Forelimb muscle (tissue), 1 donor: ENCODE data around the gene ADD2. TPM values are rescaled to one million over a fixed set of nuclear protein-coding genes. Genes with fewer than 3 reads are reported as not detected.

Experiments
- DNase-seq: peaks from one replicate; pipeline ENCODE4 v3.0.0-alpha.2; 2013; ENCODE audit warnings: low read depth
- polyA plus RNA-seq: library from polyadenylated mRNA; unstranded; fragments of 120-200 nt; gene quantifications from one replicate; pipeline ENCODE4 v1.2.1, GENCODE V29; 2013; ENCODE audit not compliant: insufficient read length

The ADD2 gene
- polyA plus RNA-seq, 1 donor: 1.8 TPM

DNA sequence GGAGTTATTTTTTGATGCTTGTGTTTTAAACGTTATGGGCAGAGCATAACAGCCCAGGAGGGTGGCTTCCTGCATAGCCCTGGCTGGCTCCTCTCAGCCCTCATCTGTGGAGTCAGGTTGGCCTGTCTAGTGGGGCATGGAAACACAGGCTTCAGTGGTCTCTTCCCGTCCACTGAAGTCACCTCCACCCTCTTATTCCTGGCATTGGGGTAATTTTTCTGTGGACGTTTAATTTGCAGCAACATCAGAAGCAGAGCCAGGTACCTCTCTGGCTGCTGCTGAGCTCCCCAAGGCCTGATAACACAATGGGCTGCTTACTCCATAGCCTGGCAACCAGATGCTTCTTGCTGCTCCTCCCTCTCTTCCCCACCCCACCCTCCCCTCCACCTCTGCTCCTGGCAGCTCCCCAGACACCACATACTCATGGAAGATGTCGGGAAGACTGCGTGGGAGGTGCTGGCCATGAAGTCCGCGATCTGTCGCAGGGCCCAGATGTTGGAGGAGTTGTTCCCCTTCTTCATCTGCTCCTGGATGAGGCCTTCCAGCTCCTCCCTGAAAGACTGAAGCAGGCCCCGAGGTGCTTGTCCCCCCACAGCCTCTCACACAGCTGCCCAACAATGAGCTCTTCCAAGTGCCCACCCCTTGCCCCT is 64.0 kb downstream of the ADD2 start:
- no peak for DNase-seq

DNA sequence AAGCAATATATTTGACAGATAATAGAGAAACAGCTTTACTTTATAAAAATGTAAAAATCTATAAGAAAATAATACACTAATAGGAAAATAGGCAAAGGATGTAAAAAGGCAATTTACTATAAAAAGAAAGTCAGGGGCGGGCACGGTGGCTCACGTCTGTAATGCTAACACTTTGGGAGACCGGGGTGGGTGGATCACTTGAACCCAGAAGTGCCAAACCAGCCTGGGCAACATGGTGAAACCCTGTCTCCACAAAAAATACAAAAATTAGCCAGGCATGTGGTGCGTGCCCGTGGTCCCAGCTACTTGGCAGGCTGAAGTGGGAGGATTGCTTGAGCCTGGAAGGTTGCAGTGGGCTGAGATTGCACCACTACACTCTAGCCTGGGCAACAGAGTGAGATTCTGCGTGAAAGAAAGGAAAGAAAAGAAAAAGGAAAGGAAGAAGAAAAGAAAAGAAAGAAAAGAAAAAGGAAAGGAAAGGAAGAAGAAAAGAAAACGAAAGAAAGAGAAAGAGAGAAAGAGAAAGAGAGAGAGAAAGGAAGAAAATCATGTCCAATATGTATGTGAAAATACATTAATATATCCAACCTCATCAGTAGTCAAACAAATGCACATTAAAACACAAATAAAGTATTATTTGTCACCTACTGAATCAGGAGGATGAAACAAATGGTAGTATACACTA is 65.1 kb downstream of the ADD2 start:
- no peak for DNase-seq

DNA sequence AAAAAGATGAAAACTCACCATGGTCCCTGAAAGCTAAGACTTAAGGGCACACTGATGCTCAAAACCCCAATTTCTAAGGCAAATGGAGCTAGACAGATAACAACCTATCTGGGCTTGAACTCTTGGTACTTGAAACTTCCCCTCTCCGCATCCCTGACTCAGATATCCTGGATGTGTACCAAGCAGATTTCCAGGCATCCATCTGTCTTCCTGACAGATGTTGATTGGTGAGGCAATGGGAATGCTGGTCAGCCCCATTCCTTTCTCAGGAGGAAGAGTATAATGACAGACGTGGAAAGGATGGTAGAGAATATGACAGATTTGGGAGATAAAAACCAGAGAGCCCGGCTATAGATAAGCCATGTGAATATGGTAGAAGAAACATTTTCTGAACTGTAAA is 69.2 kb downstream of the ADD2 start:
- no peak for DNase-seq

- DNase-seq: no peak
Observed at GRCh38 chr2:70697603-70698383, 70.2 kb downstream of the ADD2 start.

DNA sequence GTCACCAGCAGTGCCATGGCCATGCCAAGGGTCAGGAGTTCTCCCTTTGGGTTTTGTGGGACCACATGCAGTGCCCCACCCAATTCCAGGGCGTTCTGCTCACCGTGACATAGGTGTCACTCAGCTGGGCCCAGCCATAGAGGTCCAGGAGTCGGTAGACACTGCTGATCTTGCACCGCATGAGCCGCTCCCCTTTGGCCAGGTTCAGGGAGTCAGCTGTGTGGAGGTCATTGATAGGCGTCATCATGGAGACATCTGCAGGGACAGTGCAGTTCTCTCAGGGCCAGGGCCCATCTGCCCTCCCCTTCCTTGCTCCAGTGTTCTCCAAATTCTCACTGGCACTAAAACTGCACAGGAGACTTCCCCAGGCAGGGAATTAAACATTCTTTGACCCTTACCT is 71.9 kb downstream of the ADD2 start:
- DNase-seq: no peak

GRCh38 chr2:70692256-70692655 is 75.7 kb downstream of the ADD2 start:
- DNase-seq: no peak

DNA sequence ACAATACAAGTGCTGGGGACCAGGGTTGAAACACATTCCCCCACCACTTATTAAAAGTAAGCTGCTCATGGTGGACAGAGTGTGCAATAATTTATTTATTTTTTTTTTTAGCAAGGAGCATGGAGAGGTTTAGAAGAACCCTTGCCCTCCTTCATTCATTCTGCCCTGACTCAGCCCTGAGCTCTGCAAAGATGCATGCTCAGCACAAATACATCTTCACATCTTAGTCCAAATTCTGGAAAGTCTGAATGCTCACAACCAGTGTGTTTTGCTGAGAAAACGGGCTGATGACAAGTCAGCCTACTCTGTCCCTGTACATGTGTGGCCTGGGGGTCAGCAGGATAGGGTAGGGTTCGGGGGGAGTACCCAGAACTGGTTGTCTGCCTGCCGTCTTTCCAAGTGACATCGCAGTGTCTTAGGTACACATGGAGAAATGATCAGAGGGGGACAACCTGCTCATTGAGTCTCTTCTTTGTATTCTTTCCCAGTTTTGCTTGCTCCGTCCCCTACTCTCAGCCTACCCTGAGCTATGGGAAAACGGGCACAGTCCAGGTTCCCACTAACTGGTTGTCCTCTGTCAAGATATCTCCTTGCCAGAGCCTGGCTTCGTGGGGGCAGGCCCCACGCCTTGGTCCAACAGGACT is 76.4 kb downstream of the ADD2 start:
- no peak for DNase-seq

DNA sequence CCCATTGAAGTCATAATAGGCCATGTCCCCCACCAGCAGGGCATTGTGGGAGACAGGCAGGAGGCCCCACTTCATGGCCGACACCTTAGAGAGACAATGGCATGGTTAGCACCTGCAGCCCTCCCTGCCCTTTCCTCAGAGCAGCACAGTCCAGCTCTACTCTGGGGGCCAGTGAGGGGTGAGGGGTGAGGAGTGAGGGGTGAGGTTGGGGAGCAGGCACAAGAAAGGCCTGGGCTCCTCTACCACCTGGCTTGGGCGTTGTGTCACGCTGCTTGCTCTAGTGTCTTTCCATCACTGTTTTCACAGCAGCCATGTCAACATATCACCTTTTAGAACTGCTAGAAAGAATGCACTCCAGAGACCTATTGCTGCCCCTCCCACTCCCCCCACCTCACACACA is 77.2 kb downstream of the ADD2 start:
- DNase-seq: no peak

GRCh38 chr2:70688427-70688826 is 79.6 kb downstream of the ADD2 start:
- DNase-seq: no peak

DNA sequence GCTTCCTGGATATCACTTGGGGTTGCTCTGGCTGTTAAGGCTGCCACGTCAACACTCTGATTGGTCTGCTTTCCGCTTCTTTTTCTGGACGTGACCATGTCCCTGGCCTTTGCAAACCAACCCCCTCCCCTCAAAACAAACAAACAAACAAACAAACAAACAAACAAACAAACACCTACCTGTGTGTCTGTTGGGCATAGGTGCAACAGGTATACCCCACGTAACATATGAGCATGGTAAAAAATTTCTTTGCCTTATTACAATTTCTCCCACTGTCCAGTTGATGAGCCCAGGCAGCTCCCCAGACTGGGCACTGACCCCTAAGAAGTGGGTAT is 80.6 kb downstream of the ADD2 start:
- DNase-seq: no peak

GRCh38 chr2:70686577-70687460 is 81.2 kb downstream of the ADD2 start:
- DNase-seq: no peak

DNA sequence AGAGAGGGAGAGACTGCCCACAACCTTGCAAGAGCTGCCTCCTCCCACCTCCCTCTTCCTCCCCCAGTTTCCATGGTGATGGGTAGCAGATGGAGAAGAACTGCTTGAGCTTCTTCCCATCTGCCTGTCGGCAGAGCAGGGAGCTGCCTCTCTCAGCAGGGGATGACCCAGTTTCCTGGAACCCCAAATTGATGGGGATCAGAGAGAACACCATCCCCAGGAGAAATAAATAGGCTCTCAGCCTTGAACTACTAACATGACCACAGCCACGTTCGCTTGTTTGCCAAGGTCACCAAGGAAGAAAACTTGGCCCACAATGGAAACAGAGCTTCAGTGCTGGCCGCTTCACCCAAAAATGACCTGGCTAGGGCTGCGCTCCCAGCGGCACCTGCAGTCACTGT is 82.2 kb downstream of the ADD2 start:
- DNase-seq: no peak

DNA sequence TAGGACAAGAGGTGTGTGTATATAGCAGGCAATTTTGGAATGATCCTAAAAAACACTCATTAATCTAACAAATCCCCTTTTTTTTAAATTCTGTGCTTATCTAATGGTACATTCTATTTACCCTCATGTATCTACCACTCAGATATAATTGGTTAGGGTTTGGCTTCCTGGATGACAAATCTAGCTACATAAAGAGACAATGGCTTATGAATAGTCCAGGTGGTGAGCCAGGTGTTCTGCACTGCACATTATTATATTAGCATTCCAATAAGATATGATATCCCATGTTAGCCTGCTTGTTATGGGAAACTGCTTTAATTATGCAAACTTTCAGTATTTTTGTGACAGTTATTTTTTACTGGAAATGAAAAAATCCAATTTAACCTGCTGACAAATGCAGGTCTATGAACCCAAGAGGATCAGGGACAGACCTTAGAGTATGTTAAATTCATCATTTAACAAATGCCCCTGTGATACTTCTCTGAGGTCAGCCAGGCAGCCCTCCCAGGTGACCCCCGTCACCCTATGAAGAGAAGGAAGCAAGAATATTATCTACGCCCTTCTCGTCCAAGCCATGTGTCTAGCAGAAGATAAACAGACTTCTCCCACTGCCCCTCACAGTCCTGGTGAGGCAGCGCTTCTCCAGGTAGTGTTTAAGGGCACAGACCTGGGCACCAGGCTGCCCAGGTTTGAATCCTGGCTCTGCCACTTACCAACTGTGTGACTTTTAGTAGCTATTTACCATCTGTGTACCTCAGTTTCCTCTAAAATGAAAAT is 83.0 kb downstream of the ADD2 start:
- no peak for DNase-seq

DNA sequence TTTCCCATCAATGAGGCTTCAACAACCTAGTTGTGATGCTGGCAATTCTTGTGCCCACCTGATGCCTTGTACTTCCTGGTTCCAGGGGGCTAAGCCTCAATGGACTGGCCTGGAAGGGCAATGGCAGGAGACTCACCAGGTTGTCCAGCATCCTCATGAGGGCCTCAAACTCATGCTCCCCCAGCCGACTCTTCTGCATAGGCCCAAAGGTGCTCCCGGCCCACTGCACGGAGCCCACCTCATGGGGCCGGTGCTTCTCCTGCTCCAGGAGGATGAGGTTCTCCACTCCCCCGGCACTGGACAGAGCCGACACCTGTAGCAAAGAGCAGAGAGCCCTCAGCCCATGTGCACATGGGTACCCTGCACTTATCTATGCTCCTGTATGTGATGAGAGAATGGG is 84.5 kb downstream of the ADD2 start:
- no peak for DNase-seq

DNA sequence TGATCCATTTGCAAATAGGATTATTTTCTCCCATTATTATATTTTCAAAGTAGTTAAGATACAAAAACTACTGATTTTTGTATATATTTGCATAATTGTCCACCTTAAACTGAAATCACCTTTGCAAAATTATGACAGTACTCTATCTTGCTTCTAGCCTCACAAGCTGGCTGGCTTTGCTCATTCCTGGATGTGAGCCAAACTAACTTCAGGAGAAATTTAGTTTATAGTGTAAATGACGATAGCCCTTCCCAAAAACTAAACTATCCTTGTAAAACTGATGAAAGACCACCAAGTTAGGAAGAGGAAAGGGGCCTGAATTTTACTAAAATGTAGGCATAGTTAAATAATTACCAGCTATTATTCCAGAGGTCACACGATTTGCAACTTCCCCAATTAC is 87.3 kb downstream of the ADD2 start:
- DNase-seq: no peak

DNA sequence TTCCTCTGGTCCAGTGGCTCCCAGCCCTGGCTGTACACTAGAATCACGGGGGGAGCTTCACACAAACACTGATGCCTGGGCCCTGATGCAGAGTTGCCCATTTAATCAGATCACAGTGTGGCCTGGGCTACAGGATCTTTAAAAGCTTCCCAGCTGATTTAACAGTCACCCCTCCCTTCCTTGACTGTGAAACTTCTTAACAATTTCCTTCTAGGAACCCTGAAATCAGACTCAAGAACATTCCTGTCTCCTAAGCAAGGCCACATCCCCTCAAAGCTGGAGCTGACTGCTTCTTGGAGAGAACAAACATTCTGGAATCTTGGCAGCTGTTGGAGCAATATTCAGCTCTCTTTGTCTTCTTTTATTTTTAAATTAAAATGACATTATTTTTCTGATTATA is 88.7 kb downstream of the ADD2 start:
- DNase-seq: no peak

DNA sequence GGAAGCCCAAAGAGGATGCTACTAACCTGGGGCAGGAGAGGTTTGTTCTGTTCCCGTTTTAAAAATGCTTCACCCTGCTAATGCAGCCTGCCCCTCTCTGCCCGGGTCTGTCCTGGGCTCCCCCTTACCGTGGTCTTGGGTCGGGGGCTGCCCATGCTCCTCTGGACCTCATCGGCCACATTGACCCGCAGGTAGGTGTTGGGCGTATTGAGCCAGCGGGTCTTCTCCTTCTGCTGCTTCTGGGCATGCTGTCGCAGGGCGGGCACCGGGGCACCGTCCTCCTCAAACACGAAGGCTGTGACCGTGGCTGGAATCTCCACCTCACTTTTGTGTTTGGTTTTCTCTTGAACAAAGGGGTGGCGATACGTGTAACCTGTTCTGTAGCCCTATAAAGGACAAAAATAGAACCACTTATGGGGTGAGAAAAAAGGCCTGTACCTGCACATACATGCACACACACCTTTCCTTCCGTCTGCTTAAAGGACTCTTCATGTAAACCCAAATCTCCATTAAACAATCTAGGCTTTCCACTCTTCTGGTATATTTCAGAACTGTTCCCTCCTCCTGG is 89.3 kb downstream of the ADD2 start:
- DNase-seq: no peak

DNA sequence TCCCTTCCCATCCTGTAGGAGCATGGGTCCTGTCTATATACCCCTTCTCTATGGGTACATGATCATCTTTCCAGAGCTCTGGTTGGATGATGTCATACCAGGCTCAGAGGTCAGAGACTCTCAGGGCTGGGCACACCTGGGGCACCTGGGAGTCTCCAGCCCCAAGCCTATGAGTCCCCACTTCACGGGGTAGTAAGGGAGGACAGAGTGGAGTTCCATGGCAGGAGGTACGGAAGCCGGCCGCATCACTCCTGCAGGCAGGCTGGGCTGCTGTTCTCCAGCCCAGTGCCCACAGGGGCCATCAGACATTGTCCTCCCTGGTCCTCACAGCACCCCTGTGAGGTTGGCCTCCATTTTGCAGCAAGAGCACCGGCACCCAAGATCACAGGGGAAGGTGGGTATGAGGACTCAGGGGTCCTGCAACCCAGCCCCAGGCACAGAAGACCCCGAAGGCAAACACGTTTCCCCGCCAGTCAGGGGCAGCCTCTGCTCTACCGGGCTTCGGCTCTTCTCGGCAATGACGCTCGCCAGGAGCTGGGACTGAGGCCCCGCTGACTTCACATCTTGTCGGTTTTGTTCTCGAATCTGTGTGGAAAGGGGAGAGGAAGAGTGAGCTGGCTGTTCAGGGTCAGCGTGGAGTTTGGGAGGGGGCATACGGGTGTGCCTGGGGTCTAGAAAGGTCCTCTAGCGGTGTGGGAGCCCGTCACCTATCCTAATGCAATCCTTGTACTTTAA is 91.5 kb downstream of the ADD2 start:
- DNase-seq: no peak

DNA sequence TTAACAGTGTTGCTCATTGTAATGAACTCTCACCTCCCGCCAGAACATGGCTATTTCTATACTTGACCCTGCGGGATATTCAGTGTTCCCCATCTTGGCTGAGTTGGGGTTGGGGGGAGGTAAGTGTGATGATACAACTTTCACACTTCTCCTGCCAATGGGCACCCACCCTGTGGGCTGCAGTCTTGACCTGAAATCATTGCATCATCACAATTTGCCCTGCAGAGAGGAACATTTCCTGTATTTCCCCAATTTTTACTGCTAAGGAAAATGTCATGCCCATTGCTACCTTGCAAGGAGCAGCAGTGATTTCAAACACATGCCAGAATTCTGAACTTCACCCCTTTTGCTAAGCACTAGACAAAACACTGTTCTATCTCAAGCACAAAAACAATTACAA is 92.1 kb downstream of the ADD2 start:
- no peak for DNase-seq
